ENCODE data around the gene DCTN1.
A peak's percentile ranks its signal among the peaks of the same experiment; 100 is the strongest.
"Not testable (repeated sequence)": the region's sequence is repeated elsewhere in the genome, so short reads cannot be mapped to it uniquely, and the experiment has no call there.

Gene DCTN1

GRCh38 chr2:74367789-74368188 is 12.3 kb downstream of the DCTN1 start:
- peak overlapping the region; percentile 41 for H3K27ac Mint-ChIP-seq
- ATAC-seq (no peak), DNase-seq (ENCODE audit: low spot score in 2 of 2) (no peak)
- peaks cover 84% of the 10 kb centered on the region for H3K36me3 Mint-ChIP-seq
- peaks cover 5% of the 10 kb centered on the region for H3K4me1 Mint-ChIP-seq
- no peak overlapping the region for H3K4me3 Mint-ChIP-seq
- H3K9me3 Mint-ChIP-seq, result no peaks in the 10 kb centered on the region

- H3K4me1 Mint-ChIP-seq, result no peaks in the 10 kb centered on the region
- DNase-seq (ENCODE audit: low spot score in 2 of 2), result no peak
- H3K9me3 Mint-ChIP-seq, result no peaks in the 10 kb centered on the region
- H3K4me3 Mint-ChIP-seq, result no peak overlapping the region
- no peak for ATAC-seq
- H3K36me3 Mint-ChIP-seq, result peaks cover 97% of the 10 kb centered on the region
- no peak overlapping the region for H3K27ac Mint-ChIP-seq
These were observed 14.1 kb downstream of the DCTN1 start for GRCh38 chr2:74366036-74366435.

GRCh38 chr2:74364533-74365505 is 15.3 kb downstream of the DCTN1 start:
- peaks cover 94% of the 10 kb centered on the region for H3K36me3 Mint-ChIP-seq
- DNase-seq (ENCODE audit: low spot score in 2 of 2) (no peak), ATAC-seq (no peak)
- H3K27ac Mint-ChIP-seq, result peak overlapping the region; percentile 80
- no peak overlapping the region for H3K4me3 Mint-ChIP-seq
- H3K9me3 Mint-ChIP-seq, result no peaks in the 10 kb centered on the region
- no peaks in the 10 kb centered on the region for H3K4me1 Mint-ChIP-seq

GRCh38 chr2:74361327-74361726 is 18.8 kb downstream of the DCTN1 start:
- H3K9me3 Mint-ChIP-seq, result no peaks in the 10 kb centered on the region
- ATAC-seq, result no peak
- peak overlapping the region; percentile 67 for H3K27ac Mint-ChIP-seq
- H3K4me3 Mint-ChIP-seq, result no peak overlapping the region
- H3K36me3 Mint-ChIP-seq, result peaks cover 72% of the 10 kb centered on the region
- DNase-seq (ENCODE audit: low spot score in 2 of 2), result no peak
- H3K4me1 Mint-ChIP-seq, result no peaks in the 10 kb centered on the region

GRCh38 chr2:74357627-74358026 is 22.5 kb downstream of the DCTN1 start:
- ATAC-seq (no peak), DNase-seq (ENCODE audit: low spot score in 2 of 2) (no peak)
- Mint-ChIP-seq H3K36me3 (peaks cover 36% of the 10 kb centered on the region), H3K9me3 (no peaks in the 10 kb centered on the region), H3K4me3 (no peak overlapping the region), H3K27ac (peak overlapping the region; percentile 57), H3K4me1 (no peaks in the 10 kb centered on the region)

GRCh38 chr2:74349889-74350288 is 30.2 kb downstream of the DCTN1 start:
- Mint-ChIP-seq H3K36me3 (no peaks in the 10 kb centered on the region), H3K27ac (no peak overlapping the region), H3K9me3 (no peaks in the 10 kb centered on the region), H3K4me3 (no peak overlapping the region), H3K4me1 (no peaks in the 10 kb centered on the region)
- DNase-seq (ENCODE audit: low spot score in 2 of 2) (no peak), ATAC-seq (no peak)

GRCh38 chr2:74347742-74348141 is 32.4 kb downstream of the DCTN1 start:
- Mint-ChIP-seq H3K4me3 (no peak overlapping the region), H3K4me1 (no peaks in the 10 kb centered on the region), H3K27ac (no peak overlapping the region), H3K36me3 (no peaks in the 10 kb centered on the region), H3K9me3 (no peaks in the 10 kb centered on the region)
- DNase-seq (ENCODE audit: low spot score in 2 of 2) (no peak), ATAC-seq (no peak)

GRCh38 chr2:74347303-74347702 is 32.8 kb downstream of the DCTN1 start:
- Mint-ChIP-seq H3K4me3 (no peak overlapping the region), H3K4me1 (no peaks in the 10 kb centered on the region), H3K9me3 (no peaks in the 10 kb centered on the region), H3K36me3 (no peaks in the 10 kb centered on the region), H3K27ac (no peak overlapping the region)
- no peak for ATAC-seq
- DNase-seq (ENCODE audit: low spot score in 2 of 2), result no peak

- Mint-ChIP-seq H3K4me1 (no peaks in the 10 kb centered on the region), H3K36me3 (no peaks in the 10 kb centered on the region), H3K4me3 (no peak overlapping the region), H3K9me3 (no peaks in the 10 kb centered on the region), H3K27ac (no peak overlapping the region)
- no peak for ATAC-seq
- no peak for DNase-seq (ENCODE audit: low spot score in 2 of 2)
These were observed 34.7 kb downstream of the DCTN1 start for GRCh38 chr2:74345272-74345943.

GRCh38 chr2:74343316-74343715 is 36.8 kb downstream of the DCTN1 start, which contains the start of gene SLC4A5:
SLC4A5 (minus strand) TSS chr2:74343416; CDS start chr2:74315023, 28,393 bp downstream.
- Mint-ChIP-seq H3K27ac (no peak within 1 kb of the TSS), H3K4me3 (no peak within 1 kb of the TSS), H3K4me1 (no peaks in the 10 kb centered on the region), H3K9me3 (no peaks in the 10 kb centered on the region), H3K36me3 (no peaks in the 10 kb centered on the region)
- ATAC-seq (no peak), DNase-seq (ENCODE audit: low spot score in 2 of 2) (no peak)

GRCh38 chr2:74336227-74336626 is 43.9 kb downstream of the DCTN1 start:
- not testable (repeated sequence) for H3K9me3 Mint-ChIP-seq; ATAC-seq; DNase-seq (ENCODE audit: low spot score in 2 of 2); H3K4me3 Mint-ChIP-seq; H3K4me1 Mint-ChIP-seq; H3K36me3 Mint-ChIP-seq; H3K27ac Mint-ChIP-seq

GRCh38 chr2:74334931-74335333 is 45.2 kb downstream of the DCTN1 start:
- H3K4me1 Mint-ChIP-seq, result no peaks in the 10 kb centered on the region
- H3K4me3 Mint-ChIP-seq, result no peak overlapping the region
- H3K9me3 Mint-ChIP-seq, result no peaks in the 10 kb centered on the region
- DNase-seq (ENCODE audit: low spot score in 2 of 2) (peak; percentile 64 to 83), ATAC-seq (peak; percentile 67)
- H3K27ac Mint-ChIP-seq, result no peak overlapping the region
- H3K36me3 Mint-ChIP-seq, result no peaks in the 10 kb centered on the region

GRCh38 chr2:74333896-74334586 is 46.1 kb downstream of the DCTN1 start:
- ATAC-seq (no peak), DNase-seq (ENCODE audit: low spot score in 2 of 2) (peak in 1 of 2 donors; percentile 45)
- Mint-ChIP-seq H3K4me3 (no peak overlapping the region), H3K36me3 (no peaks in the 10 kb centered on the region), H3K27ac (no peak overlapping the region), H3K9me3 (no peaks in the 10 kb centered on the region), H3K4me1 (no peaks in the 10 kb centered on the region)

- no peaks in the 10 kb centered on the region for H3K9me3 Mint-ChIP-seq
- peak in 1 of 2 donors; percentile 49 for DNase-seq (ENCODE audit: low spot score in 2 of 2)
- H3K36me3 Mint-ChIP-seq, result no peaks in the 10 kb centered on the region
- no peaks in the 10 kb centered on the region for H3K4me1 Mint-ChIP-seq
- no peak overlapping the region for H3K27ac Mint-ChIP-seq
- H3K4me3 Mint-ChIP-seq, result no peak overlapping the region
- ATAC-seq, result no peak
These were observed 46.9 kb downstream of the DCTN1 start for GRCh38 chr2:74333175-74333574.

- Mint-ChIP-seq H3K27ac (no peak overlapping the region), H3K4me1 (no peaks in the 10 kb centered on the region), H3K9me3 (no peaks in the 10 kb centered on the region), H3K4me3 (no peak overlapping the region), H3K36me3 (no peaks in the 10 kb centered on the region)
- ATAC-seq (no peak), DNase-seq (ENCODE audit: low spot score in 2 of 2) (peak in 1 of 2 donors; percentile 40)
These were observed 47.4 kb downstream of the DCTN1 start for GRCh38 chr2:74332550-74333174.
